Right ventricle myocardium superior (tissue), 1 donor: ENCODE data around the gene MAP3K1. TPM values are rescaled to one million over a fixed set of nuclear protein-coding genes. Genes with fewer than 3 reads are reported as not detected.
"Not testable (repeated sequence)": the region's sequence is repeated elsewhere in the genome, so short reads cannot be mapped to it uniquely, and the experiment has no call there.

Source experiments
- ATAC-seq: fragments of 200-7000 bp; cut with Tn5 transposase; one replicate; pipeline ENCODE4 v1.9.1; 2020; ENCODE audit warnings: mild to moderate bottlenecking; ENCODE audit not compliant: poor library complexity
- DNase-seq: peaks from one replicate; pipeline ENCODE4 v3.0.0-alpha.2; 2020
- intact Hi-C: fragments of 100-400 bp; cut with DNase I; formaldehyde crosslinking; loops from one replicate; pipeline ENCODE4 v1.11.2; 2022
- long read RNA-seq: library from polyadenylated mRNA; unstranded; transcript quantifications from one replicate; pipeline ENCODE4 v2.0.0, GENCODE V29; 2021
- total RNA-seq: library from RNA; stranded (reverse); fragmentation: NEBNext Ultra II Directional; extraction: Animal tissue kit (Norgen Biotek cat#: 25700); gene quantifications from one replicate; pipeline ENCODE4 v1.2.1, GENCODE V29; 2021
- donor health status: DM: no; HTN: yes; CAD: no; lungs with severe emphysema.

The MAP3K1 gene
- 5.6 TPM for total RNA-seq
- long read RNA-seq, full-length matches to known transcripts: 1 of 3 reads
- long read RNA-seq, partial matches to known transcripts: 2 of 3 reads
- long read RNA-seq, other reads (novel, unspliced or antisense): 0 of 3 reads

DNA sequence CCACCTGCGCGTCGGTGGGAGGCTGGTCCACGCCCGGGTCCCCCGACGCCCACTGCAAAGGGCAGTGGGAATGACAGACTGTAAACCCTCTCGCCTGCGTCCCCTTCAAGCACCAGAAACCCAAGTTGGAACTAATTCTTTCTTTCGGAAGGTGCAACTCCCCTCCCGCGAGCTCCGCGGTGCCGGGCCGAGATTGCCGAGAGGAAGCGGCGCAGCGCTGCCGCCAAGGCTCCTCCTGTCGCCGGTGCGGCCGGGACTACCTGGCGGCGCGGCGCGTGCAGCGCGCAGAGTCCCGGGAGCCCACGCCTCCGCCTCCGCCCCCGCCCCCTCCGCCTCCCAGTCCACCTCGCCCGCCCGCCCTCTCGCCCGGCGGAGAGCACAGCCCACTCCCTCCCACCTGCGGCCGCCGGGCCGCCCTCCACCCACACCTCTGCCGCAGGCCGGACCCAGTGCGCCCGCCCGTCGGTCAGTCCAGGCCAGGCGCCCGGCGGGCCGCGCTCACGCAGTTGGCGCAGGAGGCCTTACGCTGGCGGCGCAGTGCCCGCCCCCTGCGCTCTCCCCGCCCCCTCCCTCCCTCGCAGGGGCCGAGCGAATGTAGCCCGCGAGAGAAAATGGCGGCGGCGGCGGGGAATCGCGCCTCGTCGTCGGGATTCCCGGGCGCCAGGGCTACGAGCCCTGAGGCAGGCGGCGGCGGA, at the start of gene MAP3K1:
Gene MAP3K1 (plus strand): TSS at position 587 of the 695 bp plus-strand sequence. CDS start 25 bp downstream, at position 612.
- peak; percentile 89 for DNase-seq
- intact Hi-C loops: loop anchor here (10.0 kb wide), 1 partner anchor 330 kb away; no protein-coding TSS in a partner anchor
- ATAC-seq: peak; percentile 91

DNA sequence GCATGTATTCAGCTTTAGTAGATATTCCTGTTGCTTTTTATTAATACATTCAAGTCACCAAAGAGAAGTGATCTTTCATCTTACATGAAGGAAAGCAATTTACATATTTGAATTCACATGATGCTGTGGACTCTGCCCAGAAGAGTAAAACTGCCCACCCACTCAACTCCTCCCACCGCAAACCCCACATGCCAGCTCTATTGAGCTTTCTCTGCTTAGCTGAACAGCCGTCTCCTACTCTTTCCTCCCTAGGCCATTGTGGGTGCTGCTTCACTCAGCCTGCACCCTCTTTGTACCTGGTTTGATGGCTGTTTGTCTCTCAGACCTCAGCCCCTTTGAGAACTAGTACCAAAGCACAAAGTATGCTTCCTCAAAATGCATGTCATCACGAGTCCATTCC, 48.4 kb upstream of the MAP3K1 start:
- intact Hi-C loops: no loop called here
- DNase-seq (no peak), ATAC-seq (no peak)

DNA sequence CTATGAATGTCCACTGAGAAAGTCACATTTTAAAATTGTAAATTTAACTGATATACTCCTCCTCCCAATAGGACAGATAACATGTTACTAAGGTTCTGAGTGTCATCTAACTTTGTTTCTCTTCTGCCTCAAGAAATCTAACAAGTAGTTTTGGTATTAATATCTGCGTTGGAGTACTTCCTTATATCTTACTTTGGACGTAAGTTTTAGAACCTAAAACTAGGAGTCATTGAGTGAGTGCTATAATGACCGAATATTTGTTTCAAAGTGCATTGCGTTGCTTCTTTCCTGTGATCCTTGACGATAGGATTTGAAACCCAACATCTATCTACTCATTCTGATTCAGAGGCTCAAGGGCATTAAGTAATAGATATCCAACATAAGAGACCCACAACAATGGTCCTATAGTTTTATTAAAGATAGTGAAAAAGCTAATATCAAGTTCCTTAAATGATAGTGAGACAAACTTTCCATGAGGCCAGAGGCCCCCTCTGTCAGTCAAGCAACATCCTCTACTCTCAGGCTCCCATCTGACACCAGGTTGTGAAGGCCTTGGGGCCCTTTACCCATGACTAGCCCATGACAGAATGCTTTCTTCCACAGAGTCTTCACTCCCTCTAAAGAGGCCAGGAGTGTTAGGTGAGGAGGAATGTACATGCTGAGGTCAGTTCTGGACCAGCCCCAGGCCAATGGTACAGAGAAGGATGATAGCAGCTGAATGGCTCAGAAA, 45.3 kb upstream of the MAP3K1 start:
- intact Hi-C loops: no loop called here
- ATAC-seq (no peak), DNase-seq (no peak)

DNA sequence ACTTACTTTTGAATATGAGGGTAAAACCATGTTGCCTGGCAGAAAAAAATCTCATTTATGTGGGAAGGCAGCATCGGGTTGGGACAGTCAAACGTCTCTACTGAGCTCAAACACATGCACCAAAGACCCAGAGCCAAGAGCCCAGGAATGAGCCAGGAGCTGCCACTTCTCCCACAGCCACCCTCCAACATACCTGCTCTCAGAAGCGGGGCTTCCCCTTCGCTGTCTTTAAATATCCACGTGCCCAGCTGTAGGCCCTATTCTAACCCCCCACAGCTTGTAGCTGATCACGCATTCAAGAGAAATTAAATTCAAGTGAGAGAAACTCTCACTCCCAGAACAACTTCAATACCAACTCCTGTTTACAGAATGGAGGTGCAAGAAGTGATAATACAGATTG, 42.6 kb upstream of the MAP3K1 start:
- ATAC-seq: no peak
- intact Hi-C loops: no loop called here

DNA sequence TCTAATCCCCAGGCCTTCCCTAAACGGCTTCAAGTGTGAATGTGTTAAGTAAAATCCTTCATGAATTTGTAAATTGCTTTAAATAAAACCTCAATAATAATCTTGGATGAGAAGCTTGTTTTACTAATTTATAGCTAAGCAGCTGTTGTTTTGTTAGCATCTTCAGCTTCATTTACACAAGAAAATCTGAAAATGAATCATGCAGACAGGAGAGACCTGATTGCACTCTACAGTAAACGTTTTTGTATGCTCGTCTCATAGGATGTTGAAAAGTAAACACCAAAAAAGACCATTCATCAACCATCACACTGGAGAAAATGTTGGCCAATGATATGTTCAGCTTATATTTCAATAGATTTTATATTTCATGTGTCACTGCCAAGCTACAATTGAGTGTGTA, 40.4 kb upstream of the MAP3K1 start:
- intact Hi-C loops: no loop called here
- ATAC-seq: no peak
- no peak for DNase-seq

More for the DNA sequence above, 42.6 kb upstream of the MAP3K1 start:
- DNase-seq: no peak

DNA sequence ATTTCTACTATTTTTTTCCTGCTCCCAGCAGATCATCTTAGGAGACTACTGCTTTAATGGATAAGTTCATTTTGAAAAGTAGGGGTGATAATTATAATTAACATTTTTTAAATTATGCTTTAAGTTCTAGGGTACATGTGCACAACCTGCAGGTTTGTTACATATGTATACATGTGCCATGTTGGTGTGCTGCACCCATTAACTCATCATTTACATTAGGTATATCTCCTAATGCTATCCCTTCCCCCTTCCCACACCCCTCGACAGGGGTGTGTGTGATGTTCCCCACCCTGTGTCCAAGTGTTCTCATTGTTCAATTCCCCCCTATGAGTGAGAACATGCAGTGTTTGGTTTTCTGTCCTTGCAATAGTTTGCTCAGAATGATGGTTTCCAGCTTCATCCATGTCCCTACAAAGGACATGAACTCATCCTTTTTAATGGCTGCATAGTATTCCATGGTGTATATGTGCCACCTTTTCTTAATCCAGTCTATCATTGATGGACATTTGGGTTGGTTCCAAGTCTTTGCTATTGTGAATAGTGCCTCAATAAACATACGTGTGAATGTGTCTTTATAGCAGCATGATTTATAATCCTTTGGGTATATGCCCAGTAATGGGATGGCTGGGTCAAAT, 39.0 kb upstream of the MAP3K1 start:
- intact Hi-C loops, DNase-seq, ATAC-seq: not testable (repeated sequence)

DNA sequence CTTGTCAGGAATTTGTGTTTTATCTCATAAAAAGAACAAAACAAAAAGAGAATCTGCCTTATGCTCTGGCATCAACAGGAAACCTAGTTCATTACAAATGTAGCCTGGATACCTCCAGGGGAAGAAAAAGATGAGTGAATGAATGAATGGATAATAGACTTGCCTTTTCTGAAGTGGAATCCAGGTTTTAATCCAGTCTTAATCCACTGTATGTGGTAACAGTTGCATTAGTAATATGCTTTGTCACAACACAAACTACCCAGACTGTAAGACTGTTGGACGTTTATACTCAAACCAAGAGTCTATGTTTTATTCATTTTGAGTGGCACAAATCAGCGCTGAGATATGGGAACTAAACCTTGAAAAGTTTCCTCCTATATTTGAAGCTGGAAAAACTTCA, 32.1 kb upstream of the MAP3K1 start:
- intact Hi-C loops: no loop called here
- ATAC-seq (no peak), DNase-seq (no peak)

DNA sequence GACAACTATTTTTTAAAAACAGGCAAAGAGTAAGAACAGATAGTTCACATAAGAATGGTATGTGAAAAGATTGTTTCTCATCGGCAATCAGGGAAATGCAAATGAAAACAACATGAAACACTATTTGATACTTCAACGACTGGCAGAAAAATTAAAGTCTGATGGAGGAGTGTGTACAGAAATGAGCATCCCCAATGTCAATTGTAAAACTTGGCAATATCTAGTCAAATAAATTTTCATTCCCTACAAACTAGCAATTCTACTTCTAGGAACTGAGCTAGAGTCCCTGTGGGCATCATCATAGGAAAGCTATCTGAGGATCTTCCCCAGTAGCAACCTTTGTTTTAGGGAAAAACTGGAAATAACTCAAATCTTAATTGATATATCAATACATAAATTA, 29.0 kb upstream of the MAP3K1 start:
- intact Hi-C loops: no loop called here
- no peak for ATAC-seq
- no peak for DNase-seq

DNA sequence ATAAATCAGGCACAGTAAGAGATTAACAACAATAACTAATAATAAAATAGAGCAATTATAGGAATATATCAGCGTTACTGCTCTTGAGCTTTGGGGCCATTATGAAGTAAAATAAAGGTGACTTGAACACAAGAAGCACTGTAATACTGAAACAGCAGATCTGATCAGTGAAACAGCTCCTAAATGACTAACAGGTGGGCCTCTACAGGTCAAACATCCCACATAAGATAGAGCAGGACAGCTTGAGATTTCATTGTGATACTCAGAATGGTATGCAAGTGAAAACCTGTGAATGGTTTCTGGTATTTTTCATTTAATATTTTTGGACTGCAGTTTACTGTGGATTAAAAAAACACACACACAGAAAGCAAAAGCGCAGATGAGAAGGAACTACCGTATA, 24.0 kb upstream of the MAP3K1 start:
- DNase-seq (no peak), ATAC-seq (no peak)
- intact Hi-C loops: no loop called here

DNA sequence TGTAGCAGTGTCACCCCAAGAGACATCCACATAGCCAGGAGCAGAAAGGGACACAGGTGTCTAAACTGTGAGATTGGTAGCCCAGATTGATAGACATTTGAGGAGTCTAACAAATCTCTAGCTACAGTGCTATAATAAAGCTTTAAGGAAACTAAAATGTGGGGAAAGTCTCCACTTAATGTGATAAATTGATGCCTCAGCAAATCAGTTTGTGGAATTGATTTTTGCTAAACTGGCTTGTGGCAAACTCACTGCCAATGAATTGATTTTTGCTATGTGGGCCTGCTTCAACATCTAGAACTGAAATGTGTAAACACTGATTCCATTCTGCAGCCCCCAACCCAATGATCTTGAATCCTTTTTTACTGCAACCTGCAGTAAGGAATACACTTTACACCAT, 16.8 kb upstream of the MAP3K1 start:
- intact Hi-C loops: no loop called here
- ATAC-seq (no peak), DNase-seq (no peak)

DNA sequence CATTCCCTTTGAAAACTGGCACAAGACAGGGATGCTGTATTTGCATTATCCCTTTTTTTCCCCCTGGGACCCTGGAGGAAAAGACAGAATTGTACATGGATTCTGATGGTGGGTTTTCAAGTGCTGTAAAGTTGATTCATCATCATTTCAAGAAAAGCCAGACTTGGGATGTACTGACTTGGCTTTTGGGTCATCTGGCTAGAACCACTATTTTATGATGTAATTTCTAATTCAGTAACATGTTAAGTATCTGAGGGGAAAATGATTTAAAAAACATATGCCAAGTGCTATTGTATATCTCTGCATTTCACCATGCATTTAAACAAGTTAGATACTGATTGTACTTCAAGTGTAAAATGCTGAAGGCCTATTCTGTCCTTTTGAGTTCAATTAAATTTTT, 15.2 kb upstream of the MAP3K1 start:
- DNase-seq: no peak
- intact Hi-C loops: no loop called here
- ATAC-seq: no peak

DNA sequence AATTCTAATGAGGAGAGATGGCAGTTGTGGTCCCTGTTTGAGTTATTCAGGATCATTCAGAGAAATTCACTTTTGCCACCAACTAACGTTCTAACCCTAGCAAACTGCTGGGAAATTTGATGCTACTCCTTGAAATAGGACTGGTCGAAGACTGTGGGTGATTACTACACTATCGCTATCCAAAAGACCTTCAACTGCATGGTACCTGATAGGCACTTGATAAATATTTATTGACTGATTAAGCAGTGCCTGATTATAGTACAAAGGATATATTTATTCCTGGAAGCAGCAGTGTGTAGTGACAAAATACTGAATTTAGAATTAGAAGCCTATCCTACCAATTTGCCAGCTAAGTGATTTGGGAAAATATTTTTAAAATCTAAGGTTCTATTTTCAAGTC, 14.1 kb upstream of the MAP3K1 start:
- intact Hi-C loops: no loop called here
- DNase-seq (no peak), ATAC-seq (no peak)

DNA sequence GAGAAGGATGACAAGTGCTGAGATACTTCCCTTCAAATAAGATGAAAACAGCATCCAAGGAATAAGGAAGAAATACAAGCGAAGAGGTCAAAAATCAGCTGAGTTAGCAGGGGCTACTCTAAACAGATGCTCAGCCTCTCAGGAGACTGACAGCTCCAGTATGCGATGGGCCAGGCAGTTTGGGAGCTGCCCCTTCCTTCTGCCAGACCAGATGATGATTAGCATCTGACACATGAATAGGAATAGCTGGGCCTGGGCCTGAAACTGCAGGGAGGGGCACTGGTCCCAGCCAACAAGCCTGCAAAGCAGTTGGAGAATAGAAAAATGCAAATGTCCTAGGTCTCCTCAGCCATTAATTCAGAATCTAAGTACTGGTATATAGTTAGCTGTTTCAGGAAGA, 13.1 kb upstream of the MAP3K1 start:
- intact Hi-C loops: no loop called here

DNA sequence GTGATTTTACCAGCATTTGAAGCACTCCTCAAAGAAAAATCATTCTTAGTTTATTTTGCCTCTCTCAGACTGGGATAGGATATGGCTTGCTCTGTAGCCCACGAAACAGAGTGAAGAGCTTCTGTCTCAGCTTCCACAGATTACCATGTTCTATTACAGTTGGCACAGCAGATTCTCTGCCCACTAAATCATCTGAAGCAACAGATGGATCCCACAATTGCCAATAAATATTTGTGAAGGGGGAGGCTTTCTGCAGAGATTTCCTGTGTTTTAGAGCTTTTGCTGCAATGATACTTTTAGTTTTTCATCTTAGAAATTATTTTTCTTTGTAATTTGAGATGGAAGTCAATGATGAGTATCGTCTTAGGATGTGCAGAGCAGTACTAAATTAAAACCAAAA, 12.3 kb upstream of the MAP3K1 start:
- no peak for ATAC-seq
- intact Hi-C loops: no loop called here

More for the DNA sequence above, 13.1 kb upstream of the MAP3K1 start:
- ATAC-seq (no peak), DNase-seq (no peak)

DNA sequence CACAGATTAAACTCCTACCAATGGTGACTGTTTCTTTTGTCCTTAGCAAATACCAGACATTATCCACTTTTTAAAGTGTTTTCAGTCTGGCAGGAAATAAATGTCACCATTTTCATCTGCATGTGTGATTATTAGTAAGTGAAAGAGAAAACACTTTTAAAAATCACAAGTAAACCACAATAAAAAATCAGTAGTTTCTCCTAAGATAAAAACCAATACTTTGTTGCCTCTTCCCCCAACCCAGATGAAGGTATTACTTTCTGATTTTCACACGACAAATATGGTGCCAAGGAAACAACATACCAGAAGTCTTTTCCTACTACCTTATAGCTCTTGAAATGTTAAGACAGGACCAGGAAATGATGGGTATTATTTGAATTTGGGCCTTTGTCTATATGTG, 11.5 kb upstream of the MAP3K1 start:
- DNase-seq (no peak), ATAC-seq (no peak)
- intact Hi-C loops: no loop called here

More for the DNA sequence above, 12.3 kb upstream of the MAP3K1 start:
- DNase-seq: no peak

DNA sequence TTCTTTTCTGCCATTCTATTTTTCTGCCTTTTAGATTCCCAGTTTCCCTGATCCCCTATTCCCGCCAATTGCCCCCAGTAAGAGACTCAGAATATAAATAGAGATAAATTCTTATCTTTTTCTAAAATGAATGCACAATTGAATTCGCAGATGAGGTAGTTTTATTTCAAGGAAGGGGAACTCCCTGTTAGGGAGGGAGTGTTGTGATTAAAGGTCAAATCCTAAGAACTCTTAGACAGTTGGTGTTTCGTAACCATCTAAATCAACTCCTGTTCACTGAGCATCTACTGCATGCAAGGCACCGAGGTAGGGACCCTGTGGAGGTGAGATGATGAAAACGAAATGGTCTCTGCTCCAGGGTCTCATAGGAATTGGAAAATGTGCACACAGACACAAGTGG, 7.7 kb upstream of the MAP3K1 start:
- DNase-seq: no peak
- ATAC-seq: no peak
- intact Hi-C loops: no loop called here

DNA sequence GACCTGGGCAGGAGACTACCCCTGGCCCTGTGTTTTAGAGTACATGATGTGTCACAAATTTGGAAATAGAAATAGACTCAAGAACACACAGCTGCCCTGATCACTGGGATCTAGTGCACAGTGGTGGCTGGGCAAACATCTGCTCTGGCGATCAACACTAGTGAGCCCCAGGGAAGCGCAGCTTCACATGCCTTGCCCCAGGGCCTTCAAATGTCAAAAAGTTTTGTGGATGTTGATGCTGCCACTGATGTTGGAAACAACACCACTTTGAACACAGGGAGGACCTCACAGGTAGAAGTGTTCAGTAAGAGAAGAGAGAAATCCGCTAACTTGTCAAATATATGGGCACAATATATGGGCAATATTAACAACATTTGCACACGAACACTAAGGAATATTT, 7.1 kb upstream of the MAP3K1 start:
- DNase-seq: no peak
- intact Hi-C loops: no loop called here
- no peak for ATAC-seq

DNA sequence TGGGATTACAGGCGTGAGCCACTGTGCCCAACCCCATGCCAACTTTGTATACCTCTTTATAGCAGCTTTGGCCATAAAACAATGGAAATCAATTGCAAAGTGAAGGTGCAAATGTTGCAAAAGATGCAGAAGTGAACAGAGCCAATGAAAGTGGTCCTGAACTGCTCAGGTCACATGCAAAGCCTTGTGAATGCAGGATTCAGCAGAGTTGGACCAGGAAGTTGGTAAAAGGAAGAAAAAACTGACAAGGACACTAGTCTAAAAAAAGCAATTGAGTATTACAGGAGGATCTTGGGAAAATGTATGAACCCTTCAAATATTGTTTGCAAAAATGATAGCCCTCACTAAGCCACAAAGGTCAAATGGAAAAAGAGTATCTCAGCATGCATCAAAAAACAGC, 4.5 kb upstream of the MAP3K1 start:
- no peak for ATAC-seq
- no peak for DNase-seq
- intact Hi-C loops: loop anchor here (10.0 kb wide), 1 partner anchor 326 kb away; no protein-coding TSS in a partner anchor

DNA sequence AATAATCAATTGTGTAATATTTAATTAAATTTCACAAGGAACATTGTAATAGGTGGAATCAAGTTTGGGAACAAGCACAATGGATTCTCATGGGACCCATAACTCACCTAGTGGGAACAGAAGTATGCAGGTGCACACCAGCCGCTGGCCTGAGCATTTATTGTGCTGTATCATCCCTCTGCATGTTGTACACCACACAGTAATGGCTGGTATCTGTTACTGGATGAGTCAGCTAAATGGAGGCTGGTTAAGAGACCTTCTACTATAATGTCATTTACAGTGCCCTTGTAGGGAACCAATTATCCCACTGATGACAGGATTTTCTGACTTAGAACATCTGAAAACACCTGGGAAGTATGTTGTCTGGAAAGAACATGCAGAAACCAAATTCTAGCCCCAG, 3.2 kb upstream of the MAP3K1 start:
- DNase-seq (no peak), ATAC-seq (no peak)
- intact Hi-C loops: loop anchor here (10.0 kb wide), 1 partner anchor 327 kb away; no protein-coding TSS in a partner anchor
